Liver (tissue), 9 donors: ENCODE measurements around the gene ABLIM1. TPM values are rescaled to one million over a fixed set of nuclear protein-coding genes. Genes with fewer than 3 reads are reported as not detected.

ENCODE experiments used
- DNase-seq: peaks from one replicate; pipeline ENCODE4 v3.0.0-alpha.2; 2017; ENCODE audit warnings: low spot score
- H3K27ac ChIP-seq, 2 donors: one replicate each; pipeline ENCODE4 v1.7.0; 2013; ENCODE audit warnings: inconsistent platforms in 2 of 2, low read length in 2 of 2, control low read depth in 1 of 2, low read depth in 1 of 2, mild to moderate bottlenecking in 1 of 2
- H3K27me3 ChIP-seq, 4 donors: one replicate each; pipeline versions ENCODE4 v1.6.1 to v1.7.0; 2013; ENCODE audit warnings: low read length in 3 of 4, inconsistent platforms in 1 of 4, mild to moderate bottlenecking in 1 of 4, moderate library complexity in 1 of 4; ENCODE audit not compliant: control insufficient read depth in 4 of 4, insufficient read depth in 4 of 4
- H3K36me3 ChIP-seq, 4 donors: one replicate each; pipeline versions ENCODE4 v1.6.1 to v1.7.0; 2013; ENCODE audit warnings: low read length in 3 of 4, mild to moderate bottlenecking in 3 of 4, low read depth in 1 of 4, moderate library complexity in 1 of 4; ENCODE audit not compliant: control insufficient read depth in 4 of 4, insufficient read depth in 3 of 4
- H3K4me1 ChIP-seq, 4 donors: one replicate each; pipeline versions ENCODE4 v1.6.1 to v1.7.0; 2013; ENCODE audit warnings: low read length in 3 of 4, mild to moderate bottlenecking in 3 of 4, moderate library complexity in 1 of 4; ENCODE audit not compliant: control insufficient read depth in 4 of 4, insufficient read depth in 4 of 4
- H3K4me3 ChIP-seq, 3 donors: one replicate each; pipeline versions ENCODE4 v1.6.1 to v1.7.0; 2013; ENCODE audit warnings: low read length in 3 of 3, control low read depth in 1 of 3, low read depth in 1 of 3, mild to moderate bottlenecking in 1 of 3
- H3K9ac ChIP-seq, 2 donors: one replicate each; pipeline ENCODE4 v1.7.0; 2013; ENCODE audit warnings: low read length in 2 of 2, mild to moderate bottlenecking in 2 of 2, moderate library complexity in 2 of 2, control low read depth in 1 of 2, low read depth in 1 of 2
- H3K9me3 ChIP-seq, 4 donors: one replicate each; pipeline versions ENCODE4 v1.6.1 to v1.7.0; 2013; ENCODE audit warnings: low read length in 3 of 4; ENCODE audit not compliant: control insufficient read depth in 4 of 4
- CTCF ChIP-seq: fragments of 150-350 bp; IDR thresholded peaks from 2 replicates; pipeline ENCODE4 v1.5.1; 2017; ENCODE audit warnings: improper control_type of control experiment, low read depth, low read length; ENCODE audit not compliant: missing input control
- EGR1 ChIP-seq, 2 donors: IDR thresholded peaks; 2 replicates each; pipeline ENCODE4 v1.6.1; 2016 to 2018; ENCODE audit warnings: antibody characterized with exemption in 2 of 2, low read depth in 2 of 2
- FOXA1 ChIP-seq: IDR thresholded peaks from 2 replicates; pipeline ENCODE4 v1.6.1; 2016; ENCODE audit warnings: antibody characterized with exemption
- FOXA2 ChIP-seq: IDR thresholded peaks from 2 replicates; pipeline ENCODE4 v1.6.1; 2016; ENCODE audit warnings: antibody characterized with exemption
- GABPA ChIP-seq, 2 donors: IDR thresholded peaks in 1 of 2; conservative IDR thresholded peaks in 1 of 2; 2 replicates each; pipeline ENCODE4 v1.6.1; 2016; ENCODE audit warnings: antibody characterized with exemption in 2 of 2, mild to moderate bottlenecking in 1 of 2, moderate library complexity in 1 of 2
- HNF4A ChIP-seq, 2 donors: conservative IDR thresholded peaks; 2 replicates each; pipeline ENCODE4 v1.6.1; 2016; ENCODE audit warnings: antibody characterized with exemption in 2 of 2, mild to moderate bottlenecking in 2 of 2
- HNF4G ChIP-seq: IDR thresholded peaks from 2 replicates; pipeline ENCODE4 v1.6.1; 2016; ENCODE audit warnings: antibody characterized with exemption
- JUND ChIP-seq, 2 donors: IDR thresholded peaks; 2 replicates each; pipeline ENCODE4 v1.6.1; 2016; ENCODE audit warnings: antibody characterized with exemption in 2 of 2
- MAX ChIP-seq: IDR thresholded peaks from 2 replicates; pipeline ENCODE4 v1.6.1; 2016; ENCODE audit warnings: antibody characterized with exemption
- NR2F2 ChIP-seq: IDR thresholded peaks from 2 replicates; pipeline ENCODE4 v1.6.1; 2016; ENCODE audit warnings: antibody characterized with exemption
- RAD21 ChIP-seq, 2 donors: IDR thresholded peaks; 2 replicates each; pipeline ENCODE4 v1.6.1; 2016; ENCODE audit warnings: antibody characterized with exemption in 2 of 2, mild to moderate bottlenecking in 2 of 2
- RXRA ChIP-seq, 2 donors: IDR thresholded peaks; 2 replicates each; pipeline ENCODE4 v1.6.1; 2017 to 2018; ENCODE audit warnings: antibody characterized with exemption in 2 of 2, mild to moderate bottlenecking in 1 of 2
- SP1 ChIP-seq: IDR thresholded peaks from 2 replicates; pipeline ENCODE4 v1.6.1; 2018; ENCODE audit warnings: antibody characterized with exemption, mild to moderate bottlenecking
- TAF1 ChIP-seq: conservative IDR thresholded peaks from 2 replicates; pipeline ENCODE4 v1.6.1; 2016; ENCODE audit warnings: antibody characterized with exemption, mild to moderate bottlenecking
- ZBTB33 ChIP-seq: IDR thresholded peaks from 2 replicates; pipeline ENCODE4 v1.6.1; 2016; ENCODE audit warnings: antibody characterized with exemption
- WGBS: extraction: QIAGEN DNeasy Blood & Tissue Kit; methylation state at CpG from one replicate; pipeline ENCODE4 v1.1.7; 2013; 5-methylcytosine and 5-hydroxymethylcytosine counted together
- polyA plus RNA-seq, 2 donors: library from polyadenylated mRNA; stranded (reverse) in 1 of 2; unstranded in 1 of 2; fragments of 200-250 nt in 1 of 2; fragments of >200 nt in 1 of 2; fragmentation: Nextera tagmentation in 1 of 2; extraction: Ambion mirVana in 1 of 2; gene quantifications; one replicate each; pipeline versions ENCODE4 v1.2.1 to v1.2.3, GENCODE V29; 2013 to 2015
- total RNA-seq, 2 donors: library from RNA; depleted of rRNA; stranded (reverse); fragments of >200 nt; gene quantifications; one replicate each; pipeline ENCODE4 v1.2.3, GENCODE V29; 2014
- TF ChIP-seq, protein P1 (sequence below): IDR thresholded peaks from 2 replicates; pipeline ENCODE4 v1.6.1; 2016; ENCODE audit warnings: antibody characterized with exemption, mild to moderate bottlenecking
- TF ChIP-seq, protein P2 (sequence below): IDR thresholded peaks from 2 replicates; pipeline ENCODE4 v1.6.1; 2016; ENCODE audit warnings: antibody characterized with exemption
- donor health status: healthy.
- donor health status: healthy.
- donor health status: healthy.
- donor health status: healthy.
- donor health status: healthy.

The ABLIM1 gene
- total and polyA plus RNA-seq, 4 donors, result 10.9 to 31.3 (median 13.1) TPM

- Histone ChIP-seq H3K4me3 (no peak overlapping the region), H3K27me3 (no peaks in the 10 kb centered on the region), H3K4me1 (peaks cover 0 to 20% (median 13%) of the 10 kb centered on the region in 4 donors), H3K36me3 (peaks cover 0 to 8% (median 3%) of the 10 kb centered on the region in 4 donors), H3K9ac (peak overlapping the region in 1 of 2 donors; percentile 8), H3K9me3 (no peaks in the 10 kb centered on the region), H3K27ac (peak overlapping the region; percentile 68 to 73)
- no peak for TF ChIP-seq ZBTB33
- TF ChIP-seq FOXA2, result peak; percentile 74
- TF ChIP-seq FOXA1, result peak; percentile 7
- WGBS, result 36% methylated on average over 3 of the region's 3 CpGs
- no peak for DNase-seq
These were observed 106.5 kb downstream of the ABLIM1 start for GRCh38 chr10:114551636-114551972.

DNA sequence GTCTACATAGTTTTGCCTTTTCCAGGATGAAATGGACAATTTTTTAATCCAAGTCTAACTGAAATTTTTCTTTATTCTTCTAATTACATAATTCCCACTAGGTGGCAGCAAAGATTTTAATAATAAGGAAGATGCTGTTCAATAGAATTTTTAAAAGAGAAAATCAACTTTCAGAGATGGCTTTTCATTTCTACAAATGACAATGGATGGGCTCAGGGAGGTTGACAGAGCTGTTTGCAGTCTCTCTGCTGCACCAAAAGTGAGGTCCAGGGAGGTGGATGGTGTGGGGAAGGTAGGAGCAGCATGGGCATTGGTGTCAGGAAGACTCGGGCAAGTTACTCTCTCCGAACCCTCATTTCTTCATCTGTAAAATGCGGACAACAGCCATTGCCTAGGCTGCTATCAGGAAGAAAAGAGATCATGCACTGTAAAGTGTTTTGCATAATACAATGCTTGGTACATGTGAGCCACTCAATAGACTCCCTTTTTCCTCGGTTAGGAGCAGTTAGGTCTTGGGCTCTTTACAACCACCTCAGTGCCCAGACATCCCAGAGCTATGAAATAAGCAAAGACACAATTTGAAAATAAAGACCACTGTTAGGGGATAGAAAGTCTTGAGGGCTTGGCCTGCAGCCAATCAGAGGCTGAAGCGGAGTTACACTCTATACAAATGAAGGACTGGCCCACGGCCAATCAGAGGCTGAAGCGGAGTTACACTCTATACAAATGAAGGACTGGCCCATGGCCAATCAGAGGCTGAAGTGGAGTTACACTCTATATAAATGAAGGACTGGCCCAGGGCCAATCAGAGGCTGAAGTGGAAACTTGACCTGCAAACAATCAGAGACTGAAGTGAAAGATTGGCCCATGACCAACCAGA is 107.1 kb downstream of the ABLIM1 start:
- peak overlapping the region in 1 of 2 donors; percentile 8 for H3K9ac ChIP-seq
- no peaks in the 10 kb centered on the region for H3K9me3 ChIP-seq
- peaks cover 0 to 9% (median 4%) of the 10 kb centered on the region in 4 donors for H3K36me3 ChIP-seq
- H3K27ac ChIP-seq, result peak overlapping the region; percentile 68 to 73
- TF ChIP-seq TAF1 (no peak), EGR1 (IDR thresholded peaks at IDR 0.05; ENCODE audit: low read depth in 2 of 2) (no peak), HNF4A (conservative IDR thresholded peaks at IDR 0.05) (peak in 1 of 2 donors; percentile 43), GABPA (IDR thresholded peaks at IDR 0.05 in 1 of 2, conservative IDR thresholded peaks at IDR 0.05 in 1 of 2) (no peak), HNF4G (no peak), RXRA (IDR thresholded peaks at IDR 0.05) (peak in 1 of 2 donors; percentile 22), SP1 (no peak), FOXA2 (no peak), RAD21 (IDR thresholded peaks at IDR 0.05) (peak; percentile 79 to 83), CTCF (peak; percentile 47), MAX (no peak)
- no peak overlapping the region for H3K4me3 ChIP-seq
- no peaks in the 10 kb centered on the region for H3K27me3 ChIP-seq
- WGBS, result 31% methylated on average over 7 of the region's 7 CpGs
- DNase-seq, result peak; percentile 51
- H3K4me1 ChIP-seq, result peaks cover 0 to 20% (median 13%) of the 10 kb centered on the region in 4 donors

- DNase-seq, result no peak
- H3K4me1 ChIP-seq, result peaks cover 0 to 20% (median 13%) of the 10 kb centered on the region in 4 donors
- H3K4me3 ChIP-seq, result no peak overlapping the region
- peaks cover 5 to 27% (median 10%) of the 10 kb centered on the region in 4 donors for H3K36me3 ChIP-seq
- no peak overlapping the region for H3K9ac ChIP-seq
- 25% methylated on average over 5 of the region's 5 CpGs for WGBS
- no peaks in the 10 kb centered on the region for H3K9me3 ChIP-seq
- H3K27ac ChIP-seq, result no peak overlapping the region
- no peaks in the 10 kb centered on the region for H3K27me3 ChIP-seq
- TF ChIP-seq HNF4G, result peak; percentile 94
- no peak for TF ChIP-seq GABPA (IDR thresholded peaks at IDR 0.05 in 1 of 2, conservative IDR thresholded peaks at IDR 0.05 in 1 of 2)
- TF ChIP-seq, protein P1, sequence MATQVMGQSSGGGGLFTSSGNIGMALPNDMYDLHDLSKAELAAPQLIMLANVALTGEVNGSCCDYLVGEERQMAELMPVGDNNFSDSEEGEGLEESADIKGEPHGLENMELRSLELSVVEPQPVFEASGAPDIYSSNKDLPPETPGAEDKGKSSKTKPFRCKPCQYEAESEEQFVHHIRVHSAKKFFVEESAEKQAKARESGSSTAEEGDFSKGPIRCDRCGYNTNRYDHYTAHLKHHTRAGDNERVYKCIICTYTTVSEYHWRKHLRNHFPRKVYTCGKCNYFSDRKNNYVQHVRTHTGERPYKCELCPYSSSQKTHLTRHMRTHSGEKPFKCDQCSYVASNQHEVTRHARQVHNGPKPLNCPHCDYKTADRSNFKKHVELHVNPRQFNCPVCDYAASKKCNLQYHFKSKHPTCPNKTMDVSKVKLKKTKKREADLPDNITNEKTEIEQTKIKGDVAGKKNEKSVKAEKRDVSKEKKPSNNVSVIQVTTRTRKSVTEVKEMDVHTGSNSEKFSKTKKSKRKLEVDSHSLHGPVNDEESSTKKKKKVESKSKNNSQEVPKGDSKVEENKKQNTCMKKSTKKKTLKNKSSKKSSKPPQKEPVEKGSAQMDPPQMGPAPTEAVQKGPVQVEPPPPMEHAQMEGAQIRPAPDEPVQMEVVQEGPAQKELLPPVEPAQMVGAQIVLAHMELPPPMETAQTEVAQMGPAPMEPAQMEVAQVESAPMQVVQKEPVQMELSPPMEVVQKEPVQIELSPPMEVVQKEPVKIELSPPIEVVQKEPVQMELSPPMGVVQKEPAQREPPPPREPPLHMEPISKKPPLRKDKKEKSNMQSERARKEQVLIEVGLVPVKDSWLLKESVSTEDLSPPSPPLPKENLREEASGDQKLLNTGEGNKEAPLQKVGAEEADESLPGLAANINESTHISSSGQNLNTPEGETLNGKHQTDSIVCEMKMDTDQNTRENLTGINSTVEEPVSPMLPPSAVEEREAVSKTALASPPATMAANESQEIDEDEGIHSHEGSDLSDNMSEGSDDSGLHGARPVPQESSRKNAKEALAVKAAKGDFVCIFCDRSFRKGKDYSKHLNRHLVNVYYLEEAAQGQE, result no peak
- TF ChIP-seq FOXA1, result no peak
- no peak for TF ChIP-seq EGR1 (IDR thresholded peaks at IDR 0.05; ENCODE audit: low read depth in 2 of 2)
- peak; percentile 87 to 88 for TF ChIP-seq RAD21 (IDR thresholded peaks at IDR 0.05)
- peak; percentile 91 to 97 for TF ChIP-seq HNF4A (conservative IDR thresholded peaks at IDR 0.05)
- TF ChIP-seq JUND (IDR thresholded peaks at IDR 0.05), result peak; percentile 53 to 61
- TF ChIP-seq, protein P2, sequence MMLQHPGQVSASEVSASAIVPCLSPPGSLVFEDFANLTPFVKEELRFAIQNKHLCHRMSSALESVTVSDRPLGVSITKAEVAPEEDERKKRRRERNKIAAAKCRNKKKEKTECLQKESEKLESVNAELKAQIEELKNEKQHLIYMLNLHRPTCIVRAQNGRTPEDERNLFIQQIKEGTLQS, result peak; percentile 74
- peak; percentile 20 for TF ChIP-seq FOXA2
- no peak for TF ChIP-seq NR2F2
These were observed 109.4 kb downstream of the ABLIM1 start for GRCh38 chr10:114548662-114549061.
